HUES48 (cell line): Measurements from ENCODE around the gene CYSLTR2.

Source experiments
- H3K27ac ChIP-seq: one replicate; pipeline ENCODE4 v1.7.0; 2013; ENCODE audit warnings: low read depth, low read length, inconsistent platforms
- H3K27me3 ChIP-seq: 2 replicates; pipeline ENCODE4 v1.6.1; 2013; ENCODE audit warnings: mild to moderate bottlenecking, low read length; ENCODE audit not compliant: control insufficient read depth, insufficient read depth
- H3K36me3 ChIP-seq: 2 replicates; pipeline ENCODE4 v1.6.1; 2013; ENCODE audit warnings: low read length; ENCODE audit not compliant: control insufficient read depth, insufficient read depth
- H3K4me1 ChIP-seq: 2 replicates; pipeline ENCODE4 v1.6.1; 2013; ENCODE audit warnings: mild to moderate bottlenecking, low read length; ENCODE audit not compliant: control insufficient read depth, insufficient read depth
- H3K4me3 ChIP-seq: 2 replicates; pipeline ENCODE4 v1.5.1; 2013; ENCODE audit warnings: mild to moderate bottlenecking, low read depth, low read length
- H3K9ac ChIP-seq: 2 replicates; pipeline ENCODE4 v1.6.1; 2013; ENCODE audit warnings: mild to moderate bottlenecking, low read depth, low read length, moderate library complexity
- H3K9me3 ChIP-seq: 2 replicates; pipeline ENCODE4 v1.6.1; 2013; ENCODE audit warnings: low read length; ENCODE audit not compliant: control insufficient read depth, insufficient read depth

CYSLTR2 gene

GRCh38 chr13:48653472-48653939, at the start of gene CYSLTR2:
CYSLTR2 (plus strand) TSS chr13:48653929; CDS start chr13:48706818, 52,889 bp downstream.
- Histone ChIP-seq H3K36me3 (no peaks in the 10 kb centered on the region), H3K4me3 (no peak within 1 kb of the TSS), H3K9ac (no peak within 1 kb of the TSS), H3K9me3 (no peaks in the 10 kb centered on the region), H3K4me1 (peaks cover 5% of the 10 kb centered on the region; the same call in 1 of the 2 replicates), H3K27me3 (no peaks in the 10 kb centered on the region), H3K27ac (no peak within 1 kb of the TSS)

- Histone ChIP-seq H3K27me3 (no peaks in the 10 kb centered on the region), H3K36me3 (no peaks in the 10 kb centered on the region), H3K4me1 (no peaks in the 10 kb centered on the region)
Observed at GRCh38 chr13:48615049-48615448, 38.7 kb upstream of the CYSLTR2 start.

GRCh38 chr13:48618937-48619336, 34.8 kb upstream of the CYSLTR2 start:
- H3K27me3 ChIP-seq, result no peaks in the 10 kb centered on the region
- H3K4me1 ChIP-seq, result no peaks in the 10 kb centered on the region
- H3K27ac ChIP-seq, result no peak overlapping the region
- no peak overlapping the region for H3K9ac ChIP-seq
- H3K4me3 ChIP-seq, result no peak overlapping the region
- H3K36me3 ChIP-seq, result no peaks in the 10 kb centered on the region
- H3K9me3 ChIP-seq, result peaks cover 19% of the 10 kb centered on the region; the same call in 1 of the 2 replicates

More at GRCh38 chr13:48615049-48615448, 38.7 kb upstream of the CYSLTR2 start:
- H3K9me3 ChIP-seq, result peaks cover 14% of the 10 kb centered on the region; the same call in 1 of the 2 replicates
- H3K4me3 ChIP-seq, result no peak overlapping the region
- H3K9ac ChIP-seq, result no peak overlapping the region
- H3K27ac ChIP-seq, result no peak overlapping the region

- H3K4me1 ChIP-seq, result no peaks in the 10 kb centered on the region
- H3K9ac ChIP-seq, result no peak overlapping the region
- no peak overlapping the region for H3K4me3 ChIP-seq
- no peaks in the 10 kb centered on the region for H3K27me3 ChIP-seq
- no peak overlapping the region for H3K27ac ChIP-seq
- peaks cover 19% of the 10 kb centered on the region; the same call in 1 of the 2 replicates for H3K9me3 ChIP-seq
- H3K36me3 ChIP-seq, result no peaks in the 10 kb centered on the region
Observed at GRCh38 chr13:48621056-48621455, 32.7 kb upstream of the CYSLTR2 start.

GRCh38 chr13:48624016-48624415, 29.7 kb upstream of the CYSLTR2 start:
- Histone ChIP-seq H3K4me1 (no peaks in the 10 kb centered on the region), H3K4me3 (no peak overlapping the region), H3K27me3 (no peaks in the 10 kb centered on the region), H3K36me3 (no peaks in the 10 kb centered on the region), H3K9ac (no peak overlapping the region), H3K9me3 (peaks cover 8% of the 10 kb centered on the region; the same call in 1 of the 2 replicates), H3K27ac (no peak overlapping the region)

GRCh38 chr13:48624858-48625257, 28.9 kb upstream of the CYSLTR2 start:
- Histone ChIP-seq H3K4me1 (no peaks in the 10 kb centered on the region), H3K36me3 (no peaks in the 10 kb centered on the region), H3K9ac (no peak overlapping the region), H3K9me3 (0 out of 2 replicates have a peak, but pooled peaks cover 5% of the 10 kb centered on the region), H3K4me3 (no peak overlapping the region), H3K27me3 (no peaks in the 10 kb centered on the region), H3K27ac (no peak overlapping the region)

GRCh38 chr13:48625413-48626076, 28.2 kb upstream of the CYSLTR2 start:
- Histone ChIP-seq H3K9ac (no peak overlapping the region), H3K27ac (peak overlapping the region; percentile 56)

GRCh38 chr13:48626077-48626449, 27.7 kb upstream of the CYSLTR2 start:
- peak overlapping the region; percentile 56 for H3K27ac ChIP-seq
- no peaks in the 10 kb centered on the region for H3K9me3 ChIP-seq
- no peak overlapping the region for H3K4me3 ChIP-seq
- H3K36me3 ChIP-seq, result no peaks in the 10 kb centered on the region
- H3K9ac ChIP-seq, result no peak overlapping the region
- no peaks in the 10 kb centered on the region for H3K27me3 ChIP-seq
- no peaks in the 10 kb centered on the region for H3K4me1 ChIP-seq

More at GRCh38 chr13:48625413-48626076, 28.2 kb upstream of the CYSLTR2 start:
- Histone ChIP-seq H3K9me3 (0 out of 2 replicates have a peak, but pooled peaks cover under 1% of the 10 kb centered on the region), H3K36me3 (no peaks in the 10 kb centered on the region), H3K27me3 (no peaks in the 10 kb centered on the region), H3K4me3 (no peak overlapping the region), H3K4me1 (no peaks in the 10 kb centered on the region)

- H3K4me3 ChIP-seq, result no peak overlapping the region
- no peaks in the 10 kb centered on the region for H3K27me3 ChIP-seq
- H3K9ac ChIP-seq, result no peak overlapping the region
- no peaks in the 10 kb centered on the region for H3K36me3 ChIP-seq
- H3K4me1 ChIP-seq, result no peaks in the 10 kb centered on the region
- no peaks in the 10 kb centered on the region for H3K9me3 ChIP-seq
- no peak overlapping the region for H3K27ac ChIP-seq
Observed at GRCh38 chr13:48626726-48627451, 26.8 kb upstream of the CYSLTR2 start.

- Histone ChIP-seq H3K9ac (no peak overlapping the region), H3K4me1 (no peaks in the 10 kb centered on the region), H3K27ac (no peak overlapping the region), H3K36me3 (no peaks in the 10 kb centered on the region), H3K9me3 (no peaks in the 10 kb centered on the region), H3K27me3 (no peaks in the 10 kb centered on the region), H3K4me3 (no peak overlapping the region)
Observed at GRCh38 chr13:48629277-48629676, 24.5 kb upstream of the CYSLTR2 start.

GRCh38 chr13:48630291-48630690, 23.4 kb upstream of the CYSLTR2 start:
- H3K27me3 ChIP-seq, result no peaks in the 10 kb centered on the region
- H3K4me1 ChIP-seq, result no peaks in the 10 kb centered on the region
- H3K4me3 ChIP-seq, result no peak overlapping the region
- peaks cover 8% of the 10 kb centered on the region; the same call in 1 of the 2 replicates for H3K9me3 ChIP-seq
- H3K9ac ChIP-seq, result no peak overlapping the region
- no peaks in the 10 kb centered on the region for H3K36me3 ChIP-seq
- no peak overlapping the region for H3K27ac ChIP-seq
